Measurements from ENCODE around the gene POLA2.
"Not testable (repeated sequence)": the region's sequence is repeated elsewhere in the genome, so short reads cannot be mapped to it uniquely, and the experiment has no call there.

The POLA2 gene

GRCh38 chr11:65246506-65246905 is 15.3 kb upstream of the POLA2 start:
- DNase-seq (ENCODE audit: extremely low read depth, low read depth) = no peak
- TF ChIP-seq CTCF (IDR thresholded peaks at IDR 0.05; ENCODE audit: low read depth, low read length) = no peak

GRCh38 chr11:65248184-65248710 is 13.5 kb upstream of the POLA2 start:
- not testable (repeated sequence) for DNase-seq (ENCODE audit: extremely low read depth, low read depth)

GRCh38 chr11:65251476-65251875 is 10.3 kb upstream of the POLA2 start:
- no peak for DNase-seq (ENCODE audit: extremely low read depth, low read depth)
- no peak for TF ChIP-seq CTCF (IDR thresholded peaks at IDR 0.05; ENCODE audit: low read depth, low read length)

- no peak for TF ChIP-seq CTCF (IDR thresholded peaks at IDR 0.05; ENCODE audit: low read depth, low read length)
- no peak for DNase-seq (ENCODE audit: extremely low read depth, low read depth)
Observed at GRCh38 chr11:65254724-65255123, 7.0 kb upstream of the POLA2 start.

GRCh38 chr11:65258988-65259387 is 2.8 kb upstream of the POLA2 start:
- DNase-seq (ENCODE audit: extremely low read depth, low read depth) = no peak
- no peak for TF ChIP-seq CTCF (IDR thresholded peaks at IDR 0.05; ENCODE audit: low read depth, low read length)

GRCh38 chr11:65260302-65260701 is 1.5 kb upstream of the POLA2 start:
- no peak for TF ChIP-seq CTCF (IDR thresholded peaks at IDR 0.05; ENCODE audit: low read depth, low read length)
- no peak for DNase-seq (ENCODE audit: extremely low read depth, low read depth)

- DNase-seq (ENCODE audit: extremely low read depth, low read depth) = no peak
- no peak for TF ChIP-seq CTCF (IDR thresholded peaks at IDR 0.05; ENCODE audit: low read depth, low read length)
Observed at GRCh38 chr11:65260756-65261590, 789 bp upstream of the POLA2 start.

- TF ChIP-seq CTCF (IDR thresholded peaks at IDR 0.05; ENCODE audit: low read depth, low read length) = no peak
- DNase-seq (ENCODE audit: extremely low read depth, low read depth) = no peak
Observed at GRCh38 chr11:65262381-65262680, 569 bp downstream of the POLA2 start.
